ENCODE measurements around the gene NABP2.
"Not testable (repeated sequence)": the region's sequence is repeated elsewhere in the genome, so short reads cannot be mapped to it uniquely, and the experiment has no call there.

GRCh38 chr12:56272468-56272867, 48.3 kb downstream of the NABP2 start:
- TF ChIP-seq POLR2A, CTCF, POLR2AphosphoS5 (IDR thresholded peaks at IDR 0.05): not testable (repeated sequence)
